H1 (cell line): ENCODE data around the gene OR2AP1. TPM values are rescaled to one million over a fixed set of nuclear protein-coding genes. Genes with fewer than 3 reads are reported as not detected.
A peak's percentile ranks its signal among the peaks of the same experiment; 100 is the strongest.

Experiments
- CTCF ChIA-PET: fragments of 300-600 bp; sonication (Branson Sonifier 250); formaldehyde crosslinking; loops from one replicate; lab custom pipeline; 2021; ENCODE audit not compliant: partially characterized antibody; lab: Charles Lee
- POLR2A ChIA-PET: fragments of 300-600 bp; sonication (Branson Sonifier 250); formaldehyde crosslinking; loops from one replicate; lab custom pipeline; 2021; ENCODE audit warnings: inconsistent platforms; ENCODE audit not compliant: partially characterized antibody; lab: Charles Lee
- DNase-seq, 2 experiments: peaks; one replicate each; pipeline versions ENCODE4 v3.0.0 to v3.0.0-alpha.2; 2010 to 2022; ENCODE audit warnings: low spot score in 2 of 2, low read depth in 1 of 2, mixed read lengths in 1 of 2
- FAIRE-seq: peaks from 2 replicates; lab custom pipeline; 2011; peaks lifted over from hg19 to GRCh38; lab: Jason Lieb, UNC
- H2AFZ ChIP-seq: 2 replicates; pipeline ENCODE4 v1.8.1; 2012; ENCODE audit warnings: low read length, inconsistent platforms
- H2AK5ac ChIP-seq: 2 replicates; pipeline ENCODE4 v1.6.1; 2013; ENCODE audit warnings: low read depth, low read length
- H2BK120ac ChIP-seq: replicated peaks from 2 replicates; pipeline ENCODE3; 2013; ENCODE audit warnings: low read depth, low read length, inconsistent platforms
- H2BK12ac ChIP-seq: 2 replicates; pipeline ENCODE4 v1.6.1; 2013; ENCODE audit warnings: low read depth, low read length
- H2BK15ac ChIP-seq: 2 replicates; pipeline ENCODE4 v1.6.1; 2013; ENCODE audit warnings: low read length
- H2BK20ac ChIP-seq: 2 replicates; pipeline ENCODE4 v1.6.1; 2013; ENCODE audit warnings: low read length
- H2BK5ac ChIP-seq: 2 replicates; pipeline ENCODE4 v1.6.1; 2013; ENCODE audit warnings: low read depth, low read length
- H3K14ac ChIP-seq: 2 replicates; pipeline ENCODE4 v1.6.1; 2013; ENCODE audit warnings: inconsistent platforms; ENCODE audit not compliant: insufficient read length
- H3K18ac ChIP-seq: 2 replicates; pipeline ENCODE4 v1.6.1; 2013; ENCODE audit warnings: low read length; ENCODE audit errors: extremely low read depth
- H3K23ac ChIP-seq: 2 replicates; pipeline ENCODE4 v1.6.1; 2013; ENCODE audit warnings: inconsistent platforms; ENCODE audit not compliant: insufficient read length
- H3K23me2 ChIP-seq: 2 replicates; pipeline ENCODE4 v1.6.1; 2013; ENCODE audit warnings: low read depth, low read length
- H3K27ac ChIP-seq: 2 replicates; pipeline ENCODE4 v1.6.1; 2011; ENCODE audit warnings: low read depth, low read length, inconsistent platforms
- H3K27me3 ChIP-seq, 4 experiments: replicated peaks in 1 of 4; 1 replicate in 1 of 4; 2 replicates in 3 of 4; pipeline versions ENCODE4 v1.6.1 to v1.8.1; 2011 to 2013; ENCODE audit warnings: low read length in 3 of 4, mild to moderate bottlenecking in 3 of 4, inconsistent platforms in 2 of 4, mixed read lengths in 2 of 4, moderate library complexity in 1 of 4; ENCODE audit not compliant: control insufficient read depth in 3 of 4, insufficient read depth in 3 of 4; ENCODE audit errors: extremely low read depth in 1 of 4
- H3K36me3 ChIP-seq, 4 experiments: 2 replicates each; pipeline versions ENCODE4 v1.6.1 to v1.8.1; 2011 to 2013; ENCODE audit warnings: mild to moderate bottlenecking in 4 of 4, low read length in 3 of 4, moderate library complexity in 2 of 4, control low read depth in 1 of 4, inconsistent platforms in 1 of 4; ENCODE audit not compliant: insufficient read depth in 4 of 4, control insufficient read depth in 2 of 4
- H3K4ac ChIP-seq: replicated peaks from 2 replicates; pipeline ENCODE3; 2013; ENCODE audit warnings: low read length, low read depth, mixed read lengths, inconsistent platforms; ENCODE audit not compliant: insufficient read length
- H3K4me1 ChIP-seq, 4 experiments: replicated peaks in 1 of 4; 1 replicate in 1 of 4; 2 replicates in 3 of 4; pipeline versions ENCODE4 v1.6.1 to v1.8.1; 2011 to 2013; ENCODE audit warnings: low read length in 3 of 4, inconsistent platforms in 2 of 4, mixed read lengths in 1 of 4; ENCODE audit not compliant: insufficient read depth in 4 of 4, control insufficient read depth in 3 of 4
- H3K4me2 ChIP-seq, 2 experiments: 2 replicates each; pipeline versions ENCODE4 v1.6.1 to v1.8.1; 2011 to 2013; ENCODE audit warnings: low read depth in 2 of 2, low read length in 2 of 2, control low read depth in 1 of 2, inconsistent platforms in 1 of 2, mild to moderate bottlenecking in 1 of 2; ENCODE audit not compliant: insufficient read depth in 1 of 2
- H3K4me3 ChIP-seq, 4 experiments: fragments of 200-600, 300-600 bp in 1 of 4; sonication (generic), shearing (Covaris generic), sonication (Bioruptor Twin) in 1 of 4; 2 replicates each; pipeline versions ENCODE4 v1.5.1 to v1.8.1; 2011 to 2016; ENCODE audit warnings: low read length in 4 of 4, low read depth in 3 of 4, control low read depth in 2 of 4, inconsistent platforms in 2 of 4, mild to moderate bottlenecking in 2 of 4, mixed read lengths in 1 of 4, moderate library complexity in 1 of 4; ENCODE audit not compliant: insufficient read depth in 2 of 4; ENCODE audit errors: extremely low read depth in 1 of 4
- H3K56ac ChIP-seq: replicated peaks from 2 replicates; pipeline ENCODE3; 2013; ENCODE audit warnings: low read depth, mild to moderate bottlenecking, mixed read lengths, low read length, inconsistent platforms; ENCODE audit not compliant: insufficient read length
- H3K79me1 ChIP-seq: 2 replicates; pipeline ENCODE4 v1.6.1; 2013; ENCODE audit warnings: low read depth, low read length, control low read depth
- H3K79me2 ChIP-seq, 2 experiments: 2 replicates each; pipeline versions ENCODE4 v1.6.1 to v1.8.1; 2012 to 2013; ENCODE audit warnings: low read length in 2 of 2, mild to moderate bottlenecking in 2 of 2, inconsistent platforms in 1 of 2; ENCODE audit not compliant: insufficient read depth in 2 of 2, control insufficient read depth in 1 of 2
- H3K9ac ChIP-seq, 4 experiments: replicated peaks in 1 of 4; 1 replicate in 1 of 4; 2 replicates in 3 of 4; pipeline versions ENCODE4 v1.6.1 to v1.8.1; 2011 to 2013; ENCODE audit warnings: low read depth in 3 of 4, low read length in 3 of 4, control low read depth in 2 of 4, mild to moderate bottlenecking in 2 of 4, moderate library complexity in 2 of 4, inconsistent platforms in 1 of 4; ENCODE audit errors: extremely low read depth in 1 of 4
- H3K9me3 ChIP-seq, 2 experiments: 2 replicates each; pipeline versions ENCODE4 v1.6.1 to v1.8.1; 2012 to 2013; ENCODE audit warnings: mild to moderate bottlenecking in 2 of 2, moderate library complexity in 2 of 2, control low read depth in 1 of 2, inconsistent platforms in 1 of 2, low read depth in 1 of 2, low read length in 1 of 2, mixed read lengths in 1 of 2; ENCODE audit not compliant: insufficient read depth in 2 of 2
- H4K20me1 ChIP-seq, 2 experiments: replicated peaks in 1 of 2; 2 replicates each; pipeline versions ENCODE3 to v1.8.1; 2011 to 2013; ENCODE audit warnings: inconsistent platforms in 2 of 2, low read length in 2 of 2, mild to moderate bottlenecking in 1 of 2; ENCODE audit not compliant: insufficient read depth in 2 of 2, control insufficient read depth in 1 of 2
- H4K5ac ChIP-seq: 2 replicates; pipeline ENCODE4 v1.6.1; 2013; ENCODE audit warnings: low read length, low read depth, mixed read lengths, inconsistent platforms; ENCODE audit not compliant: insufficient read length
- H4K8ac ChIP-seq: 2 replicates; pipeline ENCODE4 v1.8.0; 2013; ENCODE audit warnings: mild to moderate bottlenecking, moderate library complexity, low read length, inconsistent platforms; ENCODE audit not compliant: insufficient read depth; ENCODE audit errors: extremely low read depth
- H4K91ac ChIP-seq: replicated peaks from 2 replicates; pipeline ENCODE3; 2013; ENCODE audit warnings: low read length, mixed read lengths, inconsistent platforms; ENCODE audit not compliant: insufficient read length
- EGR1 ChIP-seq: IDR thresholded peaks from 2 replicates; pipeline ENCODE4 v1.6.1; 2011; ENCODE audit warnings: low read depth, low read length, borderline replicate concordance
- HDAC6 ChIP-seq: IDR thresholded peaks from one replicate; pipeline ENCODE4 v1.7.1; 2012; ENCODE audit warnings: low read depth, mild to moderate bottlenecking, inconsistent platforms, low read length, moderate library complexity
- JUN ChIP-seq: IDR thresholded peaks from 2 replicates; pipeline ENCODE4 v1.6.1; 2011; ENCODE audit warnings: low read depth, mild to moderate bottlenecking, improper control_type of control experiment, low read length
- SP2 ChIP-seq: IDR thresholded peaks from 2 replicates; pipeline ENCODE4 v1.6.1; 2012; ENCODE audit warnings: mild to moderate bottlenecking, low read length, inconsistent platforms
- TBP ChIP-seq: IDR thresholded peaks from 2 replicates; pipeline ENCODE4 v1.6.1; 2011; ENCODE audit warnings: low read depth, low read length, improper control_type of control experiment
- TCF12 ChIP-seq: IDR thresholded peaks from 2 replicates; pipeline ENCODE4 v1.6.1; 2011; ENCODE audit warnings: low read depth, mild to moderate bottlenecking, low read length
- WGBS, 2 experiments: shearing (Covaris generic) in 1 of 2; methylation state at CpG; one replicate each; pipeline versions ENCODE4 v1.1.6 to v1.1.7; 2013 to 2015; ENCODE audit warnings: low lambda C conversion rate in 2 of 2, mixed read lengths in 2 of 2, inconsistent platforms in 1 of 2, low coverage in 1 of 2, missing lambda C conversion rate in 1 of 2; ENCODE audit not compliant: insufficient replicate concordance in 2 of 2, insufficient coverage in 1 of 2, insufficient read length in 1 of 2; ENCODE audit errors: extremely low coverage in 1 of 2, missing lambda C conversion rate in 1 of 2; 5-methylcytosine and 5-hydroxymethylcytosine counted together
- polyA plus RNA-seq, 7 experiments: library from polyadenylated mRNA; depleted of rRNA in 3 of 7; stranded (reverse) in 5 of 7; unstranded in 2 of 7; fragments of >200 nt in 5 of 7; fragments of 200-250 nt in 2 of 7; gene quantifications; 1 replicate in 5 of 7; 2 replicates in 1 of 7; 4 replicates in 1 of 7; pipeline versions ENCODE4 v1.2.1 to v1.2.3, GENCODE V29; 2011 to 2013; ENCODE audit warnings: missing spikeins in 2 of 7, mixed read lengths in 2 of 7
- total RNA-seq: library from RNA; stranded (reverse); fragmentation: NEBNext Ultra II Directional; extraction: Animal tissue kit (Norgen Biotek cat#: 25700); gene quantifications from 2 replicates; pipeline ENCODE4 v1.2.1, GENCODE V29; 2021
- TF ChIP-seq, protein P1 (sequence below): IDR thresholded peaks from 2 replicates; pipeline ENCODE4 v1.6.1; 2012; ENCODE audit warnings: low read length, inconsistent platforms

Gene OR2AP1
- total and polyA plus RNA-seq, 2 of the 8 experiments (the other 6 are each of a cell fraction or from before 2014, with no cell fraction given): not detected

DNA sequence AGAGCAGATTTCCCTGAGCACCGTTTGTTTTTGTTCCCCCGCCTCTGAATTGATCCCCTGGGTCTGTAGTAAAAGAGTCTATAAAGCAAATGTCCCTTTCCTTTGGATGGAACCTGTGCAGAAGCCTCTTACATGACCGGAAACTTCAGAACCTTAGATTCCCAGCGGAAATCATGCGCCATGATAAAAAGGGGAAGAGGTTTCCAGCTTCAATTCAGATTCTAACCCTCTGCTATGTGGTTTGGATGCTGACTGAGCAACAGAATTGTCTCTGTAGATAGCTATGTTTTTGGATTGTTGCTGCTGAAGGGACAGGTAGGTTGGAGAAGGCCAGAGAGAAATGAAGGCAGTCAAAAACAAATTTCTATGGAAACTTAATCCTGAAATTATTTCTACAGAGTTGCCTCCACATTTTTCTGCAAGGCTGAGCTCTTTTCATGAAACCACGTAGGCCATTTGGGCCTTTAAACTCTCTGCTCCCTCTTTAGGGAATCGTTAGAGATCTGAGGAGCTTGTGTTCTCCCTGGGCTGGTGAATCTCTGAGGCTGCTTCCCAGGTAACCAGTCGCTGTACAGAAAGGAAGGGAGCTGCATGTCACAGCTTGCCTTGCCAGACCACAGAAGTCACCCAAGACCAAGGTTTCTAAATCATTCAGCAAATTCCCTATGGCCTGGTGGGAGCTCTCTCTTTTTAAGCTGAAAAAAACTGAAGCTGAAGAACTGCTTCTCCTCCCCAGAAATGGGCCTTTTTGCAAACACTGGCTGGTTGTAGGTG lies 35.7 kb downstream of the OR2AP1 start:
- no peak overlapping the region for H3K4me3 ChIP-seq
- no peak overlapping the region for H2BK12ac ChIP-seq
- H3K18ac ChIP-seq: no peak overlapping the region
- WGBS, 2 experiments: 85% methylated on average over 8 of the region's 8 CpGs; no CpG with 5 or more reads in 1 of the 2 experiments
- no peak overlapping the region for H2BK15ac ChIP-seq
- no peaks in the 10 kb centered on the region for H3K4me1 ChIP-seq
- no peak overlapping the region for H2AK5ac ChIP-seq
- no peak overlapping the region for H3K56ac ChIP-seq
- no peak overlapping the region for H3K27ac ChIP-seq
- H2AFZ ChIP-seq: peak overlapping the region; percentile 68; the same call in 1 of the 2 replicates
- H3K9ac ChIP-seq: no peak overlapping the region
- no peak for DNase-seq
- no peak overlapping the region for H3K4ac ChIP-seq
- POLR2A ChIA-PET: no interaction called here
- no peak overlapping the region for H3K4me2 ChIP-seq
- H3K23ac ChIP-seq: no peak overlapping the region
- no peak overlapping the region for H2BK20ac ChIP-seq
- no peak overlapping the region for H4K91ac ChIP-seq
- no peaks in the 10 kb centered on the region for H3K23me2 ChIP-seq
- CTCF ChIA-PET: interaction anchor here (1.1 to 2.6 kb wide), 2 partner anchors 12 to 24 kb away, joined by 3 to 8 read pairs; no protein-coding TSS in a partner anchor
- no peak overlapping the region for H2BK5ac ChIP-seq
- no peak overlapping the region for H4K5ac ChIP-seq
- H4K8ac ChIP-seq: no peak overlapping the region
- H4K20me1 ChIP-seq: no peaks in the 10 kb centered on the region
- no peaks in the 10 kb centered on the region for H3K9me3 ChIP-seq
- H2BK120ac ChIP-seq: no peak overlapping the region
- TF ChIP-seq SP2 (no peak), HDAC6 (no peak), JUN (no peak), TCF12 (no peak), TBP (no peak), EGR1 (no peak)
- TF ChIP-seq, protein P1, sequence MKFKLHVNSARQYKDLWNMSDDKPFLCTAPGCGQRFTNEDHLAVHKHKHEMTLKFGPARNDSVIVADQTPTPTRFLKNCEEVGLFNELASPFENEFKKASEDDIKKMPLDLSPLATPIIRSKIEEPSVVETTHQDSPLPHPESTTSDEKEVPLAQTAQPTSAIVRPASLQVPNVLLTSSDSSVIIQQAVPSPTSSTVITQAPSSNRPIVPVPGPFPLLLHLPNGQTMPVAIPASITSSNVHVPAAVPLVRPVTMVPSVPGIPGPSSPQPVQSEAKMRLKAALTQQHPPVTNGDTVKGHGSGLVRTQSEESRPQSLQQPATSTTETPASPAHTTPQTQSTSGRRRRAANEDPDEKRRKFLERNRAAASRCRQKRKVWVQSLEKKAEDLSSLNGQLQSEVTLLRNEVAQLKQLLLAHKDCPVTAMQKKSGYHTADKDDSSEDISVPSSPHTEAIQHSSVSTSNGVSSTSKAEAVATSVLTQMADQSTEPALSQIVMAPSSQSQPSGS: no peak
- no peak for FAIRE-seq
- H3K79me2 ChIP-seq: no peaks in the 10 kb centered on the region
- H3K27me3 ChIP-seq: no peaks in the 10 kb centered on the region
- no peaks in the 10 kb centered on the region for H3K36me3 ChIP-seq
- H3K14ac ChIP-seq: no peak overlapping the region
- H3K79me1 ChIP-seq: no peaks in the 10 kb centered on the region
